Mucosa of descending colon (tissue), 3 donors: Measurements from ENCODE around the gene NFASC. TPM values are rescaled to one million over a fixed set of nuclear protein-coding genes. Genes with fewer than 3 reads are reported as not detected.

Source experiments
- ATAC-seq: fragments of 200-7000 bp; cut with Tn5 transposase; one replicate; pipeline ENCODE4 v1.9.1; 2020; ENCODE audit warnings: mild to moderate bottlenecking, moderate library complexity
- DNase-seq, 3 donors: peaks; one replicate each; pipeline ENCODE4 v3.0.0-alpha.2; 2020
- H3K36me3 ChIP-seq: fragments of 200-600 bp; one replicate; pipeline ENCODE4 v1.8.0; 2021; ENCODE audit warnings: low read depth, mild to moderate bottlenecking
- H3K4me1 ChIP-seq: fragments of 200-600 bp; one replicate; pipeline ENCODE4 v1.8.0; 2021; ENCODE audit warnings: low read depth, mild to moderate bottlenecking
- H3K4me3 ChIP-seq: fragments of 200-600 bp; one replicate; pipeline ENCODE4 v1.8.0; 2021; ENCODE audit warnings: mild to moderate bottlenecking
- H3K9me3 ChIP-seq: fragments of 200-600 bp; one replicate; pipeline ENCODE4 v1.8.0; 2021; ENCODE audit warnings: mild to moderate bottlenecking
- intact Hi-C, 2 donors: fragments of 100-400 bp; cut with DNase I in 1 of 2; cut with micrococcal nuclease in 1 of 2; formaldehyde crosslinking; loops; one replicate each; pipeline versions ENCODE4 v1.11.0 to v1.11.1; 2022; cut with DNase I, micrococcal nuclease
- total RNA-seq, 3 donors: library from RNA; stranded (reverse); fragmentation: NEBNext Ultra II Directional in 2 of 3; extraction: Animal tissue kit (Norgen Biotek cat#: 25700) in 2 of 3; gene quantifications; one replicate each; pipeline versions ENCODE4 v1.2.1 to v1.2.4, GENCODE V29; 2021 to 2023
- TF ChIP-seq, protein P1 (sequence below): fragments of 200-600 bp; IDR thresholded peaks from one replicate; pipeline ENCODE4 v1.8.0; 2022; ENCODE audit warnings: antibody characterized with exemption, mild to moderate bottlenecking
- donor health status: DM: no; HTN: no; CAD: no; lungs with moderate emphysema.
- donor health status: DM: no; HTN: no; CAD: no.
- donor health status: DM: no; HTN: yes; CAD: no.

NFASC gene
- total RNA-seq, 3 donors from 2014 or later = 12.3 to 27.6 (median 22.7) TPM

GRCh38 chr1:204947338-204947737 lies 76.7 kb downstream of the NFASC start:
- Histone ChIP-seq H3K4me3 (no peak overlapping the region), H3K4me1 (no peaks in the 10 kb centered on the region), H3K9me3 (no peaks in the 10 kb centered on the region), H3K36me3 (no peaks in the 10 kb centered on the region)
- ATAC-seq (no peak), DNase-seq (no peak)
- TF ChIP-seq, protein P1, sequence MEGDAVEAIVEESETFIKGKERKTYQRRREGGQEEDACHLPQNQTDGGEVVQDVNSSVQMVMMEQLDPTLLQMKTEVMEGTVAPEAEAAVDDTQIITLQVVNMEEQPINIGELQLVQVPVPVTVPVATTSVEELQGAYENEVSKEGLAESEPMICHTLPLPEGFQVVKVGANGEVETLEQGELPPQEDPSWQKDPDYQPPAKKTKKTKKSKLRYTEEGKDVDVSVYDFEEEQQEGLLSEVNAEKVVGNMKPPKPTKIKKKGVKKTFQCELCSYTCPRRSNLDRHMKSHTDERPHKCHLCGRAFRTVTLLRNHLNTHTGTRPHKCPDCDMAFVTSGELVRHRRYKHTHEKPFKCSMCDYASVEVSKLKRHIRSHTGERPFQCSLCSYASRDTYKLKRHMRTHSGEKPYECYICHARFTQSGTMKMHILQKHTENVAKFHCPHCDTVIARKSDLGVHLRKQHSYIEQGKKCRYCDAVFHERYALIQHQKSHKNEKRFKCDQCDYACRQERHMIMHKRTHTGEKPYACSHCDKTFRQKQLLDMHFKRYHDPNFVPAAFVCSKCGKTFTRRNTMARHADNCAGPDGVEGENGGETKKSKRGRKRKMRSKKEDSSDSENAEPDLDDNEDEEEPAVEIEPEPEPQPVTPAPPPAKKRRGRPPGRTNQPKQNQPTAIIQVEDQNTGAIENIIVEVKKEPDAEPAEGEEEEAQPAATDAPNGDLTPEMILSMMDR = no peak
- intact Hi-C loops = no loop called here

GRCh38 chr1:204947747-204948146 lies 77.1 kb downstream of the NFASC start:
- no peak overlapping the region for H3K4me3 ChIP-seq
- H3K4me1 ChIP-seq = no peaks in the 10 kb centered on the region
- intact Hi-C loops = no loop called here
- H3K36me3 ChIP-seq = no peaks in the 10 kb centered on the region
- TF ChIP-seq, protein P1 = no peak
- ATAC-seq (no peak), DNase-seq (no peak)
- H3K9me3 ChIP-seq = no peaks in the 10 kb centered on the region

DNA sequence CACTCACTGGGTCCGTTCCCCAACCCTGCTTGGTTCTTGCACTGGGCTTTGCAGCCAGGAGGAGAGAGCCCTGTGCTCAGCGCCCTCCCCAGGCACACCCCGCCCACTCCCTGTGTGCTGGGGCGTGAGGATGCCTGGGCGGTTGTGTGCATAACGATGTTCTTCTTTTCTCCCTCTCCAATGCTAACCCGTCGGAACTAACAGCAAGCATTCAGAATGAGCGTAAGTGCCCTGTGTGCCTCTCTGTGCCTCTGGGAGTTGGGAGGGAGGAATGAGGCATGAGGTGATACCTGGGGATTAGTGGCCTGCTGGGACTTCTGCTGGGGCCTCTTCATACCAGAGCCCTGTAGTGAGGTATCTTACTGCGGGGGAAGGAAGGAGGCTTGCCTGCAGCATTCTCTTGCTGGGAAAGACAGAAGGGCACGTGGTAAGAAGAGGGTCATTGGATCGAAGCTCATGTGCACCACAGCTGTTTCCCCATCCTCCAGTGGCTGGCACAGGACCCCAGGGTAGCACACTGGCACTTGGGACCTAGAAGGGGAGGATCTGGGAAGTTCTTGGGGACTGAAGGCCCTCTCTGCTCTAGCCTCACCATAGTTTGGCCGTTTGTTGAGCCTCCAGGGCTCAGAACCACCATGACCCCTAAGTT lies 79.8 kb downstream of the NFASC start:
- intact Hi-C loops = no loop called here
- DNase-seq = no peak
- Histone ChIP-seq H3K4me1 (no peaks in the 10 kb centered on the region), H3K9me3 (no peaks in the 10 kb centered on the region), H3K4me3 (no peak overlapping the region), H3K36me3 (no peaks in the 10 kb centered on the region)
- TF ChIP-seq, protein P1 = no peak
- ATAC-seq = no peak

- ATAC-seq (no peak), DNase-seq (no peak)
- Histone ChIP-seq H3K36me3 (no peaks in the 10 kb centered on the region), H3K9me3 (no peaks in the 10 kb centered on the region), H3K4me1 (no peaks in the 10 kb centered on the region), H3K4me3 (no peak overlapping the region)
- TF ChIP-seq, protein P1 = no peak
- intact Hi-C loops = no loop called here
Measured at GRCh38 chr1:204958317-204959307, 88.0 kb downstream of the NFASC start.

GRCh38 chr1:204959374-204959773 lies 88.7 kb downstream of the NFASC start:
- ATAC-seq (no peak), DNase-seq (no peak)
- TF ChIP-seq, protein P1 = no peak
- Histone ChIP-seq H3K4me3 (no peak overlapping the region), H3K4me1 (no peaks in the 10 kb centered on the region), H3K9me3 (no peaks in the 10 kb centered on the region), H3K36me3 (no peaks in the 10 kb centered on the region)
- intact Hi-C loops = no loop called here
